Progenitor cell of endocrine pancreas (in vitro differentiated cells): Measurements from ENCODE around the gene CRYM. TPM values are rescaled to one million over a fixed set of nuclear protein-coding genes. Genes with fewer than 3 reads are reported as not detected.
"Not testable (repeated sequence)": the region's sequence is repeated elsewhere in the genome, so short reads cannot be mapped to it uniquely, and the experiment has no call there.

Experiments
- DNase-seq: peaks from one replicate; pipeline ENCODE4 v3.0.0; 2021; ENCODE audit warnings: low spot score; ENCODE audit not compliant: unreplicated experiment
- H3K27ac Mint-ChIP-seq: 2 replicates; pipeline ENCODE4 v1.8.0; 2021; ENCODE audit warnings: mild to moderate bottlenecking, moderate library complexity, mixed read lengths
- H3K27me3 Mint-ChIP-seq: 2 replicates; pipeline ENCODE4 v1.8.0; 2021; ENCODE audit warnings: mixed read lengths
- H3K36me3 Mint-ChIP-seq: 2 replicates; pipeline ENCODE4 v1.8.0; 2022; ENCODE audit warnings: mixed read lengths; ENCODE audit not compliant: insufficient read depth
- H3K4me1 Mint-ChIP-seq: 2 replicates; pipeline ENCODE4 v1.8.0; 2021; ENCODE audit warnings: low read depth, mixed read lengths
- H3K4me3 Mint-ChIP-seq: 2 replicates; pipeline ENCODE4 v1.8.0; 2021; ENCODE audit warnings: low read depth, mild to moderate bottlenecking, moderate library complexity, mixed read lengths
- H3K9me3 Mint-ChIP-seq: 2 replicates; pipeline ENCODE4 v1.8.0; 2021; ENCODE audit warnings: low read depth, mixed read lengths
- total RNA-seq: library from RNA; stranded (reverse); gene quantifications from 2 replicates; pipeline ENCODE4 v1.2.1, GENCODE V29; 2021
- TF ChIP-seq, protein P1 (sequence below): fragments of 200-600 bp; sonication (generic); IDR thresholded peaks from one replicate; pipeline ENCODE4 v1.5.0; 2021; ENCODE audit warnings: antibody characterized with exemption, mild to moderate bottlenecking; ENCODE audit not compliant: unreplicated experiment

CRYM gene
- total RNA-seq, 1 donor from 2014 or later: 9.3 TPM

DNA sequence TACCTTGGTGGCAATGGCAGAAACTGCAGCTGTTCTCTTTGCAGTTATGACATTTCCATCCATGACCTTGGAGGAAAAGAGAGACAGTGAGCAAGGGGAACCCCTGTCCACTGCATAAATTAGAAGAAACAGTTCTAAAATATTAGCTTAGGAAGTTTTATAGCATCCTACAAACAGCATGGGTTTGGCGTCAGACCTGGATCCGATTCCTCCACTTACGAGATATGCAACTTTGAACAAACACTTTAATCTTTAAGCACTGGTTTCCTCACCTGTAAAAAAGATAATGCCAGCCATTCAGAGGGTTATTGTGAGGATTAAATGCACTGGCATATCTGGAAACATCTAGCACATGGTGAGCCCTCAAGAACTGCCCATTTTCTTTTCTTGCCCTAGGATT, 2.6 kb downstream of the CRYM start:
- no peak for DNase-seq
- Mint-ChIP-seq H3K9me3 (no peaks in the 10 kb centered on the region), H3K4me3 (no peak overlapping the region), H3K4me1 (peaks cover 1% of the 10 kb centered on the region), H3K27me3 (peaks cover 26% of the 10 kb centered on the region), H3K36me3 (no peaks in the 10 kb centered on the region), H3K27ac (no peak overlapping the region)
- TF ChIP-seq, protein P1, sequence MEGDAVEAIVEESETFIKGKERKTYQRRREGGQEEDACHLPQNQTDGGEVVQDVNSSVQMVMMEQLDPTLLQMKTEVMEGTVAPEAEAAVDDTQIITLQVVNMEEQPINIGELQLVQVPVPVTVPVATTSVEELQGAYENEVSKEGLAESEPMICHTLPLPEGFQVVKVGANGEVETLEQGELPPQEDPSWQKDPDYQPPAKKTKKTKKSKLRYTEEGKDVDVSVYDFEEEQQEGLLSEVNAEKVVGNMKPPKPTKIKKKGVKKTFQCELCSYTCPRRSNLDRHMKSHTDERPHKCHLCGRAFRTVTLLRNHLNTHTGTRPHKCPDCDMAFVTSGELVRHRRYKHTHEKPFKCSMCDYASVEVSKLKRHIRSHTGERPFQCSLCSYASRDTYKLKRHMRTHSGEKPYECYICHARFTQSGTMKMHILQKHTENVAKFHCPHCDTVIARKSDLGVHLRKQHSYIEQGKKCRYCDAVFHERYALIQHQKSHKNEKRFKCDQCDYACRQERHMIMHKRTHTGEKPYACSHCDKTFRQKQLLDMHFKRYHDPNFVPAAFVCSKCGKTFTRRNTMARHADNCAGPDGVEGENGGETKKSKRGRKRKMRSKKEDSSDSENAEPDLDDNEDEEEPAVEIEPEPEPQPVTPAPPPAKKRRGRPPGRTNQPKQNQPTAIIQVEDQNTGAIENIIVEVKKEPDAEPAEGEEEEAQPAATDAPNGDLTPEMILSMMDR: no peak

DNA sequence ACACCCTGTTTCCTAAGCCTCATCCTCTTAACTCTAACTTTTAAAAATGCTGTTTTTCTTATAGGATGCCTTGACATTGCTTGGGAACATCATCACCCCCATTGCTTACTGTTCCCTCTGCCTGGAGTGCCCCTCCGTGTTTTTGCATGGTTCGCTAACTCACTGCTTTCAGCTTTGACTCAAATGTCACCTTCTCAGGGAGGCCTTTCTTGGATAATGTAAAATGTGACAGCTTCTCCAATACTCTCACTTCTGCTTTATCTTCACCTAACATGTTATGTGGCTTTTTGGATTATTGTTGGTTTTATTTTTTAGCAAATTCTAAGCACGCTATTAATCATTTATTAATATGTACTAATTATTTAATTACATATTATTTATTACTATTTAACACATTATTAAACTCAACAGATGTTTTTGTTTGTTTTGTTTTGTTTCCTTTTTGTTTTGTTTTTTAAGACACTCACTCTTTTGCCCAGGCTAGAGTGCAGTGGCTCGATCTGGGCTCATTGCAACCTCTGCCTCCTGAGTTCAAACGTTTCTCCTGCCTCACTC, 3.8 kb downstream of the CRYM start:
- TF ChIP-seq, protein P1: no peak
- no peaks in the 10 kb centered on the region for H3K36me3 Mint-ChIP-seq
- H3K27ac Mint-ChIP-seq: no peak overlapping the region
- peaks cover 1% of the 10 kb centered on the region for H3K4me1 Mint-ChIP-seq
- no peaks in the 10 kb centered on the region for H3K9me3 Mint-ChIP-seq
- peaks cover 18% of the 10 kb centered on the region for H3K27me3 Mint-ChIP-seq
- no peak overlapping the region for H3K4me3 Mint-ChIP-seq
- no peak for DNase-seq

DNA sequence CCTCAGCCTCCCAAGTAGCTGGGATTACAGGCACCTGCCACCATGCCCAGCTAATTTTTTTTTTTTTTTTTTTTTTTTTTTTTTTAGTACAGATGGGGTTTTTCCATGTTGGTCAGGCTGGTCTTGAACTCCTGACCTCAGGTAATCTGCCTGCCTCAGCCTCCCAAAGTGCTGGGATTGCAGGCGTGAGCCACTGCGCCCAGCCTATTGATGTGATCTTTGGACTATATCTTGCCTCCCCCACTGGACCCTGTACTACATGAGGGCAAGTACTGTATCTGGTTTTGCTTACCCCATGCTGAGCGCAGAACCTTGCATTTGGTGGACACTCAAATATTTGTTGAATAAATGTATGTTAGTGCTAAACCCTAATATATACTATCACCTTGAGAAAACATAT, 5.3 kb downstream of the CRYM start:
- not testable (repeated sequence) for H3K4me3 Mint-ChIP-seq, H3K4me1 Mint-ChIP-seq, H3K9me3 Mint-ChIP-seq, H3K27ac Mint-ChIP-seq, H3K36me3 Mint-ChIP-seq, DNase-seq
- H3K27me3 Mint-ChIP-seq: peaks cover 12% of the 10 kb centered on the region

DNA sequence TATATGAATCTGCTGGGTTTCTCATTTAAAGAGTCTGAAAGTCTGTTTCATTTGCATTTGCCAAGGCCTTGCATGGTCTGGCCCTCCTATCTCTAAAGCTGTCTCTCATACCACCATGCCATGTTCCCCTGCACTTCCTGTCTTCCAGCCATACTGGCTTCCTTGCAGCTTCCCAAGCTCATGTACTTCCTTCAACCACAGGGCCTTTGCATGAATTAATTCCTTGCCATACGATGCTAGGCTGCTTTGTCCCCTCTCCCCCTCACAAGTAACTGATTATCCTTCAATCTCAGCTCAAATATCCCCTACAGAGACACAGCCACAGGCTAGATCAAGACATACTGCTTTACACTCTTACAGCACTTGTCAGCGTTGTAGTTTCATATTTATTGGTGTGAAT, 5.8 kb downstream of the CRYM start:
- Mint-ChIP-seq H3K9me3 (no peaks in the 10 kb centered on the region), H3K4me1 (no peaks in the 10 kb centered on the region), H3K27me3 (peaks cover 9% of the 10 kb centered on the region), H3K36me3 (no peaks in the 10 kb centered on the region), H3K4me3 (no peak overlapping the region), H3K27ac (no peak overlapping the region)
- no peak for DNase-seq
- TF ChIP-seq, protein P1: no peak

DNA sequence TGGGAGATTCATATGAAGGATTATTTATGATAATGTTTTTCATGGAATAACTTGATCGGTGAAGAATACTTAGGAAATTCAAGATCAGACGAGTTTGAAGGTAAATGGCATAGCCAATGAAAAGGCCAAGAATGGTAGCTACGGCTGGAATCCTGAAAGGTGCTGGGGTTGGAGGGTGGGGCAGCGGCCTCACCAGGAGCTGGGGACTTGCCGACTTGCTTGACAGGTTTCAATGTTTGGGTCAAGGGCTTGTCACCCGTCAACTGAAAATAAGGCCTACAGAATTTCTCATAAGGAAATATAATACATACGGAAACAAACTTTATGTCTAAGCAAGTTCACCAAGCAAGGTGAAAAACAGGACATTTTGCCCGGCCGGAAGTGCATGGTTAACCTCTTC, 9.9 kb downstream of the CRYM start:
- peaks cover 18% of the 10 kb centered on the region for H3K4me1 Mint-ChIP-seq
- TF ChIP-seq, protein P1: no peak
- H3K27ac Mint-ChIP-seq: no peak overlapping the region
- no peaks in the 10 kb centered on the region for H3K9me3 Mint-ChIP-seq
- H3K27me3 Mint-ChIP-seq: no peaks in the 10 kb centered on the region
- no peak overlapping the region for H3K4me3 Mint-ChIP-seq
- DNase-seq: no peak
- no peaks in the 10 kb centered on the region for H3K36me3 Mint-ChIP-seq

DNA sequence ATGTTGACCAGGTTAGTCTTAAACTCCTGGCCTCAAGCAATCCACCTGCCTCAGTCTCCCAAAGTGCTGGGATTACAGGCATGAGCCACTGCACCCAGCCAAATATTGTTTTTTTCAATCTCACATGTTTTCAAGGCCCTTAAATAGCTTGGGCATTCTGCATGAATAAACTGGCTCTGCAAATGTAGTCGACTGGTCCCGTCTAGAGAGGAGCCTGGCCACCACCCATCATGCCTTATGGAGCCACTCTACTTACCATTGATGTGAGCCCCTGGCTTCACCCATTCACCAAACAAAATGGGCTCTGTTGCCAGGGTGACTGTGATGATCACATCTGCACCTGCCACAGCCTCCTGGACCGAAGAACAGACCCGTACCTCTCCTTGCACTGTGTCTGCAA, 10.8 kb downstream of the CRYM start:
- Mint-ChIP-seq H3K4me3 (no peak overlapping the region), H3K9me3 (no peaks in the 10 kb centered on the region), H3K36me3 (no peaks in the 10 kb centered on the region), H3K4me1 (peaks cover 19% of the 10 kb centered on the region), H3K27ac (no peak overlapping the region), H3K27me3 (no peaks in the 10 kb centered on the region)
- no peak for DNase-seq
- TF ChIP-seq, protein P1: no peak
